K562 (cell line): Measurements from ENCODE around the gene CADM2. TPM values are rescaled to one million over a fixed set of nuclear protein-coding genes. Genes with fewer than 3 reads are reported as not detected.

ENCODE experiments used
- ATAC-seq: fragments of 200-7000 bp; cut with Tn5 transposase; 3 replicates; pipeline ENCODE4 v1.9.1; 2020; ENCODE audit warnings: moderate library complexity
- BruUV-seq: library from RNA; stranded (reverse); fragments of 400-500 nt; replicated peaks from 2 replicates; lab custom pipeline; 2021; lab: Mats Ljungman, UMichigan
- CTCF ChIA-PET: fragments of 300-600 bp; formaldehyde crosslinking; extraction: SDS; loops from one replicate; lab custom pipeline; 2021; ENCODE audit warnings: low intra/inter-chr PET ratio; lab: Yijun Ruan, JAX
- POLR2A ChIA-PET: fragments of 300-600, 350-650 bp; sonication (Branson Sonifier 250); formaldehyde crosslinking; extraction: SDS; loops from one replicate; lab custom pipeline; 2021; ENCODE audit warnings: antibody characterized with exemption, inconsistent platforms; lab: Yijun Ruan, JAX
- DNase-seq, 4 experiments: peaks; one replicate each; pipeline versions ENCODE4 v3.0.0 to v3.0.0-alpha.2; 2011 to 2018; ENCODE audit warnings: low spot score in 3 of 4, mixed read lengths in 3 of 4; ENCODE audit errors: extremely low read depth in 1 of 4
- FAIRE-seq: peaks from 2 replicates; lab custom pipeline; 2011; peaks lifted over from hg19 to GRCh38; lab: Jason Lieb, UNC
- H2AFZ ChIP-seq: 2 replicates; pipeline ENCODE4 v1.6.0; 2011; ENCODE audit warnings: low read depth, low read length, control low read depth, inconsistent platforms
- H3K27ac ChIP-seq: fragments of 200-600 bp; 3 replicates; pipeline ENCODE4 v1.8.0; 2011; ENCODE audit warnings: low read depth, mild to moderate bottlenecking, control low read depth, inconsistent platforms, low read length, moderate library complexity, mixed read lengths; ENCODE audit errors: extremely low read depth
- H3K27me3 ChIP-seq, 2 experiments: fragments of 300-600 bp in 1 of 2; 2 replicates in 1 of 2; 3 replicates in 1 of 2; pipeline versions ENCODE4 v1.6.0 to v1.8.0; 2011; ENCODE audit warnings: inconsistent platforms in 2 of 2, low read length in 2 of 2, mild to moderate bottlenecking in 1 of 2, mixed read lengths in 1 of 2, moderate library complexity in 1 of 2; ENCODE audit not compliant: control insufficient read depth in 2 of 2, insufficient read depth in 2 of 2
- H3K36me3 ChIP-seq: fragments of 300-600 bp; 3 replicates; pipeline ENCODE4 v1.8.0; 2011; ENCODE audit warnings: mild to moderate bottlenecking, low read length, inconsistent platforms; ENCODE audit not compliant: control insufficient read depth, insufficient read depth
- H3K4me1 ChIP-seq, 2 experiments: fragments of 200-600 bp in 1 of 2; replicated peaks in 1 of 2; 2 replicates in 1 of 2; 3 replicates in 1 of 2; pipeline versions ENCODE4 v1.5.1 to v1.8.0; 2011; ENCODE audit warnings: inconsistent platforms in 2 of 2, low read length in 2 of 2, mild to moderate bottlenecking in 1 of 2, mixed read lengths in 1 of 2, moderate library complexity in 1 of 2; ENCODE audit not compliant: control insufficient read depth in 2 of 2, insufficient read depth in 2 of 2
- H3K4me2 ChIP-seq: 2 replicates; pipeline ENCODE4 v1.6.1; 2011; ENCODE audit warnings: low read length, control low read depth, inconsistent platforms, mixed read lengths; ENCODE audit not compliant: insufficient read depth
- H3K4me3 ChIP-seq: fragments of 200-600 bp; sonication (generic), shearing (Covaris generic); 2 replicates; pipeline ENCODE4 v1.5.1; 2016; ENCODE audit warnings: control low read depth, inconsistent platforms
- H3K79me2 ChIP-seq: fragments of 200-600 bp; 3 replicates; pipeline ENCODE4 v1.8.0; 2011; ENCODE audit warnings: low read length, inconsistent platforms; ENCODE audit not compliant: control insufficient read depth, insufficient read depth
- H3K9ac ChIP-seq, 2 experiments: 2 replicates each; pipeline versions ENCODE4 v1.6.0 to v1.6.1; 2011; ENCODE audit warnings: low read depth in 2 of 2, low read length in 2 of 2, control low read depth in 1 of 2, inconsistent platforms in 1 of 2, mild to moderate bottlenecking in 1 of 2, mixed read lengths in 1 of 2; ENCODE audit not compliant: insufficient read depth in 1 of 2
- H3K9me1 ChIP-seq: one replicate; pipeline ENCODE4 v1.6.0; 2011; ENCODE audit warnings: inconsistent platforms, mild to moderate bottlenecking, low read length, moderate library complexity; ENCODE audit not compliant: control insufficient read depth, insufficient read depth
- H3K9me3 ChIP-seq: replicated peaks from 2 replicates; pipeline ENCODE4 v1.5.1; 2011; ENCODE audit warnings: low read depth, low read length, inconsistent platforms; ENCODE audit not compliant: control insufficient read depth, insufficient read depth
- H4K20me1 ChIP-seq: replicated peaks from 2 replicates; pipeline ENCODE4 v1.6.1; 2011; ENCODE audit warnings: low read length, inconsistent platforms, mixed read lengths; ENCODE audit not compliant: control insufficient read depth, insufficient read depth
- C11orf30 ChIP-seq: fragments of 450-650 bp; IDR thresholded peaks from 2 replicates; pipeline ENCODE4 v1.6.1; 2016; ENCODE audit warnings: low read depth, mild to moderate bottlenecking
- CREB5 ChIP-seq: fragments of 250-450 bp; sonication (Bioruptor Pico); IDR thresholded peaks from 2 replicates; pipeline ENCODE4 v1.5.0; 2020; ENCODE audit warnings: mild to moderate bottlenecking
- ELK3 ChIP-seq: fragments of 450-650 bp; formaldehyde crosslinking; IDR thresholded peaks from 2 replicates; pipeline ENCODE4 v1.4.0; 2020; ENCODE audit warnings: mild to moderate bottlenecking
- PRPF4 ChIP-seq: fragments of 200-400 bp; formaldehyde crosslinking; IDR thresholded peaks from one replicate; pipeline ENCODE4 v1.6.1; 2017; ENCODE audit warnings: low read length, low read depth, mild to moderate bottlenecking; ENCODE audit not compliant: insufficient read depth, poor library complexity, severe bottlenecking
- whole genome bisulfite sequencing: fragments of 100-300 bp; shearing (Covaris generic); methylation state at CpG from one replicate; pipeline ENCODE4 v1.1.6; 2016; ENCODE audit warnings: low coverage, mixed read lengths; ENCODE audit not compliant: insufficient coverage; ENCODE audit errors: missing lambda C conversion rate; 5-methylcytosine and 5-hydroxymethylcytosine counted together
- in situ Hi-C: fragments of 300-500 bp; cut with MboI; formaldehyde crosslinking; loops from 4 replicates; pipeline ENCODE4 v1.15.0; 2018; ENCODE audit warnings: inconsistent platforms, mixed read lengths
- intact Hi-C: fragments of 100-400 bp; cut with micrococcal nuclease; formaldehyde crosslinking; loops from 2 replicates; pipeline ENCODE4 v1.14.2; 2022
- polyA plus RNA-seq, 8 experiments: library from polyadenylated mRNA; depleted of rRNA in 4 of 8; stranded (reverse) in 5 of 8; unstranded in 3 of 8; fragments of >200 nt; fragmentation: Nextera tagmentation in 2 of 8; fragmentation: Illumina TruSeq in 1 of 8; extraction: Ambion mirVana in 2 of 8; extraction: Trizol in 1 of 8; gene quantifications; 2 replicates each; pipeline versions ENCODE4 v1.2.1 to v1.2.3, GENCODE V29; 2011 to 2014; ENCODE audit warnings: inconsistent platforms in 1 of 8, missing spikeins in 1 of 8
- total RNA-seq, 7 experiments: library from RNA; depleted of rRNA in 6 of 7; stranded (reverse); fragments of >200 nt in 6 of 7; fragmentation: Illumina TruSeq in 2 of 7; extraction: Trizol in 2 of 7; gene quantifications; 2 replicates each; pipeline versions ENCODE4 v1.2.1 to v1.2.3, GENCODE V29; 2011 to 2021; ENCODE audit warnings: low replicate concordance in 1 of 7

CADM2 gene
- total and polyA plus RNA-seq, 9 of the 15 experiments (the other 6 are each of a cell fraction or from before 2014, with no cell fraction given), result 0.11 to 3.2 (median 0.95) TPM

- H3K9me1 ChIP-seq, result no peaks in the 10 kb centered on the region
- no peak overlapping the region for H3K9ac ChIP-seq
- no peak for TF ChIP-seq PRPF4
- TF ChIP-seq CREB5 (CRISPR knock-in tag), result no peak
- TF ChIP-seq C11orf30, result no peak
- TF ChIP-seq ELK3 (CRISPR knock-in tag), result no peak
- no peaks in the 10 kb centered on the region for H3K79me2 ChIP-seq
- H3K27ac ChIP-seq, result no peak overlapping the region
- H2AFZ ChIP-seq, result no peak overlapping the region
- 0% methylated on average over 1 of the region's 1 CpG for WGBS
- BruUV-seq, result no TSS peak
- ChIA-PET POLR2A (no interaction called here), CTCF (no interaction called here)
- H3K36me3 ChIP-seq, result no peaks in the 10 kb centered on the region
- no peaks in the 10 kb centered on the region for H3K27me3 ChIP-seq
- ATAC-seq (no peak), DNase-seq (no peak), FAIRE-seq (no peak)
- H3K9me3 ChIP-seq, result no peaks in the 10 kb centered on the region
- no peak overlapping the region for H3K4me3 ChIP-seq
- intact Hi-C loops (no loop called here), in situ Hi-C loops (no loop called here)
- no peak overlapping the region for H3K4me2 ChIP-seq
- H3K4me1 ChIP-seq, result no peaks in the 10 kb centered on the region
- H4K20me1 ChIP-seq, result no peaks in the 10 kb centered on the region
These were observed 1088.4 kb downstream of the CADM2 start for GRCh38 chr3:86047161-86047560.
